H9 (cell line): Measurements from ENCODE around the gene SEBOX. TPM values are rescaled to one million over a fixed set of nuclear protein-coding genes. Genes with fewer than 3 reads are reported as not detected.
A peak's percentile ranks its signal among the peaks of the same experiment; 100 is the strongest.

Experiments used
- DNase-seq: peaks from one replicate; pipeline ENCODE4 v3.0.0-alpha.2; 2017
- H2AFZ ChIP-seq: one replicate; pipeline ENCODE4 v1.6.1; 2013; ENCODE audit warnings: mild to moderate bottlenecking, low read length, control low read depth, moderate library complexity
- H2AK5ac ChIP-seq: 2 replicates; pipeline ENCODE4 v1.6.1; 2013; ENCODE audit warnings: low read length, control low read depth, mixed read lengths; ENCODE audit not compliant: insufficient read length
- H2BK120ac ChIP-seq: one replicate; pipeline ENCODE4 v1.6.1; 2013; ENCODE audit warnings: low read depth, mild to moderate bottlenecking, low read length, control low read depth, inconsistent platforms; ENCODE audit not compliant: poor library complexity, severe bottlenecking
- H2BK12ac ChIP-seq: 2 replicates; pipeline ENCODE4 v1.6.1; 2013; ENCODE audit warnings: low read length, control low read depth, mixed read lengths, low read depth; ENCODE audit not compliant: insufficient read length
- H2BK15ac ChIP-seq: 2 replicates; pipeline ENCODE4 v1.6.1; 2013; ENCODE audit warnings: low read depth, low read length, control low read depth
- H2BK20ac ChIP-seq: one replicate; pipeline ENCODE4 v1.6.1; 2013; ENCODE audit warnings: low read depth, mild to moderate bottlenecking, low read length, control low read depth, inconsistent platforms; ENCODE audit not compliant: poor library complexity, severe bottlenecking
- H2BK5ac ChIP-seq: 2 replicates; pipeline ENCODE4 v1.6.1; 2013; ENCODE audit warnings: low read length, control low read depth, mixed read lengths; ENCODE audit not compliant: insufficient read length
- H3K14ac ChIP-seq: 2 replicates; pipeline ENCODE4 v1.6.1; 2013; ENCODE audit warnings: low read length, control low read depth; ENCODE audit not compliant: insufficient read depth
- H3K18ac ChIP-seq: 2 replicates; pipeline ENCODE4 v1.6.1; 2013; ENCODE audit warnings: low read depth, mild to moderate bottlenecking, mixed read lengths, low read length, control low read depth; ENCODE audit not compliant: insufficient read length
- H3K23ac ChIP-seq: 2 replicates; pipeline ENCODE4 v1.6.1; 2013; ENCODE audit warnings: low read length, control low read depth, mixed read lengths, low read depth; ENCODE audit not compliant: insufficient read length
- H3K23me2 ChIP-seq: 2 replicates; pipeline ENCODE4 v1.6.1; 2013; ENCODE audit warnings: low read depth, mild to moderate bottlenecking, mixed read lengths, low read length, control low read depth; ENCODE audit not compliant: insufficient read length, poor library complexity, severe bottlenecking
- H3K27ac ChIP-seq: 2 replicates; pipeline ENCODE4 v1.5.1; 2013; ENCODE audit warnings: low read length, control low read depth, mixed read lengths, low read depth; ENCODE audit not compliant: insufficient read length
- H3K27me3 ChIP-seq: 2 replicates; pipeline ENCODE4 v1.6.1; 2013; ENCODE audit warnings: low read length, control low read depth, inconsistent platforms; ENCODE audit not compliant: insufficient read depth
- H3K4ac ChIP-seq: 2 replicates; pipeline ENCODE4 v1.6.1; 2013; ENCODE audit warnings: low read depth, mild to moderate bottlenecking, control low read depth, inconsistent platforms, low read length, moderate library complexity
- H3K4me1 ChIP-seq: 2 replicates; pipeline ENCODE4 v1.6.1; 2013; ENCODE audit warnings: low read length, control low read depth, inconsistent platforms; ENCODE audit not compliant: insufficient read depth
- H3K4me2 ChIP-seq: 2 replicates; pipeline ENCODE4 v1.6.1; 2013; ENCODE audit warnings: low read length, control low read depth, mixed read lengths; ENCODE audit not compliant: insufficient read length, insufficient read depth
- H3K56ac ChIP-seq: 2 replicates; pipeline ENCODE4 v1.6.1; 2013; ENCODE audit warnings: low read depth, mild to moderate bottlenecking, mixed read lengths, low read length, control low read depth; ENCODE audit not compliant: insufficient read length
- H3K79me1 ChIP-seq: 2 replicates; pipeline ENCODE4 v1.6.1; 2013; ENCODE audit warnings: low read depth, mild to moderate bottlenecking, moderate library complexity, low read length, control low read depth, inconsistent platforms; ENCODE audit not compliant: insufficient read depth, poor library complexity, severe bottlenecking
- H3K79me2 ChIP-seq: 2 replicates; pipeline ENCODE4 v1.6.1; 2013; ENCODE audit warnings: low read length, control low read depth, inconsistent platforms; ENCODE audit not compliant: insufficient read depth
- H3K9ac ChIP-seq: 2 replicates; pipeline ENCODE4 v1.6.1; 2013; ENCODE audit warnings: low read length, control low read depth, mixed read lengths; ENCODE audit not compliant: insufficient read length; ENCODE audit errors: extremely low read depth
- H3K9me3 ChIP-seq: one replicate; pipeline ENCODE4 v1.6.1; 2013; ENCODE audit warnings: low read depth, low read length, inconsistent platforms; ENCODE audit not compliant: control insufficient read depth
- H3T11ph ChIP-seq: one replicate; pipeline ENCODE4 v1.6.1; 2013; ENCODE audit warnings: mild to moderate bottlenecking, low read length, control low read depth, inconsistent platforms
- H4K20me1 ChIP-seq: one replicate; pipeline ENCODE4 v1.6.1; 2013; ENCODE audit not compliant: control insufficient read depth, insufficient read length, insufficient read depth
- H4K5ac ChIP-seq: 2 replicates; pipeline ENCODE4 v1.6.1; 2013; ENCODE audit warnings: low read depth, mild to moderate bottlenecking, mixed read lengths, low read length, control low read depth; ENCODE audit not compliant: insufficient read length
- H4K8ac ChIP-seq: replicated peaks from 2 replicates; pipeline ENCODE4 v1.6.1; 2013; ENCODE audit warnings: low read length, control low read depth, mixed read lengths, low read depth; ENCODE audit not compliant: insufficient read length
- H4K91ac ChIP-seq: 2 replicates; pipeline ENCODE4 v1.6.1; 2013; ENCODE audit warnings: low read depth, mild to moderate bottlenecking, moderate library complexity, mixed read lengths, low read length, control low read depth; ENCODE audit not compliant: insufficient read length
- H3K27ac Mint-ChIP-seq, 3 experiments: 2 replicates in 2 of 3; 3 replicates in 1 of 3; pipeline ENCODE4 v1.8.0; 2020 to 2021; ENCODE audit warnings: mixed read lengths in 3 of 3, mild to moderate bottlenecking in 1 of 3, moderate library complexity in 1 of 3
- H3K27me3 Mint-ChIP-seq: 2 replicates; pipeline ENCODE4 v1.8.0; 2021; ENCODE audit warnings: low read depth, mild to moderate bottlenecking, moderate library complexity, mixed read lengths
- H3K36me3 Mint-ChIP-seq, 3 experiments: 2 replicates in 2 of 3; 3 replicates in 1 of 3; pipeline ENCODE4 v1.8.0; 2020 to 2021; ENCODE audit warnings: low read depth in 3 of 3, mixed read lengths in 3 of 3; ENCODE audit not compliant: insufficient read depth in 1 of 3
- H3K4me1 Mint-ChIP-seq, 2 experiments: 2 replicates each; pipeline ENCODE4 v1.8.0; 2020; ENCODE audit warnings: mixed read lengths in 2 of 2
- H3K4me3 Mint-ChIP-seq, 2 experiments: 2 replicates in 1 of 2; 3 replicates in 1 of 2; pipeline ENCODE4 v1.8.0; 2020 to 2021; ENCODE audit warnings: mild to moderate bottlenecking in 2 of 2, mixed read lengths in 2 of 2, moderate library complexity in 1 of 2
- H3K9me3 Mint-ChIP-seq, 2 experiments: 2 replicates in 1 of 2; 3 replicates in 1 of 2; pipeline ENCODE4 v1.8.0; 2020; ENCODE audit warnings: mild to moderate bottlenecking in 2 of 2, mixed read lengths in 2 of 2, moderate library complexity in 1 of 2
- WGBS: extraction: QIAGEN DNeasy Blood & Tissue Kit; methylation state at CpG from one replicate; pipeline ENCODE4 v1.1.7; 2013; ENCODE audit warnings: missing lambda C conversion rate, low lambda C conversion rate, mixed read lengths; ENCODE audit not compliant: insufficient read length; ENCODE audit errors: extremely low coverage; 5-methylcytosine and 5-hydroxymethylcytosine counted together
- total RNA-seq: library from RNA; stranded (reverse); gene quantifications from 2 replicates; pipeline ENCODE4 v1.2.1, GENCODE V29; 2021
- TF ChIP-seq, protein P1 (sequence below): fragments of 200-600 bp; sonication (generic); conservative IDR thresholded peaks from 3 replicates; pipeline ENCODE4 v1.8.0; 2021; ENCODE audit warnings: antibody characterized with exemption, mild to moderate bottlenecking

The SEBOX gene
- total RNA-seq, 1 experiment from 2014 or later = not detected

DNA sequence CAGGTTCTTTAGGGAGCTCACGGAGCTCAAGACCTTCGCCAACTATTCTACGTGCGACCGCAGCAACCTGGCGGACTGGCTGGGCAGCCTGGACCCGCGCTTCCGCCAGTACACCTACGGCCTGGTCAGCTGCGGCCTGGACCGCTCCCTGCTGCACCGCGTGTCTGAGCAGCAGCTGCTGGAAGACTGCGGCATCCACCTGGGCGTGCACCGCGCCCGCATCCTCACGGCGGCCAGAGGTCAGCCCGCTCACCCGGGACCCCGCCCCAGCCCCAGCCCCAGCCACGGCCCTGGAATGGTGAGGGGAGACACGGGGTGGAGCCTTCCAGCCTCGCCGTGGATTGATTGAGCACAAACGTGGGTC lies 20.0 kb upstream of the SEBOX start:
- Histone ChIP-seq H3K27ac (no peak overlapping the region), H3K4me1 (no peaks in the 10 kb centered on the region), H3K14ac (no peak overlapping the region; the same call in 1 of the 2 replicates), H3K27me3 (peaks cover 13% of the 10 kb centered on the region; the same call in 1 of the 2 replicates), H3K56ac (no peak overlapping the region), H3K4me2 (peak overlapping the region; percentile 44), H3K79me1 (no peaks in the 10 kb centered on the region), H3K23me2 (peaks cover 12% of the 10 kb centered on the region), H2AK5ac (no peak overlapping the region), H4K20me1 (no peaks in the 10 kb centered on the region), H4K5ac (no peak overlapping the region), H3K18ac (no peak overlapping the region), H2BK20ac (no peak overlapping the region), H3K9me3 (no peaks in the 10 kb centered on the region), H3K23ac (no peak overlapping the region), H3K79me2 (no peaks in the 10 kb centered on the region), H2BK120ac (no peak overlapping the region), H2AFZ (no peak overlapping the region), H3K4ac (no peak overlapping the region), H2BK15ac (no peak overlapping the region), H4K91ac (no peak overlapping the region), H2BK12ac (no peak overlapping the region), H2BK5ac (no peak overlapping the region), H4K8ac (no peak overlapping the region), H3K9ac (no peak overlapping the region), H3T11ph (no peak overlapping the region)
- H3K4me1 Mint-ChIP-seq = peaks cover 4 to 10% of the 10 kb centered on the region in 2 experiments; a peak in 3 of 4 replicates
- H3K27me3 Mint-ChIP-seq = peaks cover 80% of the 10 kb centered on the region
- no peak overlapping the region for H3K27ac Mint-ChIP-seq
- TF ChIP-seq, protein P1, sequence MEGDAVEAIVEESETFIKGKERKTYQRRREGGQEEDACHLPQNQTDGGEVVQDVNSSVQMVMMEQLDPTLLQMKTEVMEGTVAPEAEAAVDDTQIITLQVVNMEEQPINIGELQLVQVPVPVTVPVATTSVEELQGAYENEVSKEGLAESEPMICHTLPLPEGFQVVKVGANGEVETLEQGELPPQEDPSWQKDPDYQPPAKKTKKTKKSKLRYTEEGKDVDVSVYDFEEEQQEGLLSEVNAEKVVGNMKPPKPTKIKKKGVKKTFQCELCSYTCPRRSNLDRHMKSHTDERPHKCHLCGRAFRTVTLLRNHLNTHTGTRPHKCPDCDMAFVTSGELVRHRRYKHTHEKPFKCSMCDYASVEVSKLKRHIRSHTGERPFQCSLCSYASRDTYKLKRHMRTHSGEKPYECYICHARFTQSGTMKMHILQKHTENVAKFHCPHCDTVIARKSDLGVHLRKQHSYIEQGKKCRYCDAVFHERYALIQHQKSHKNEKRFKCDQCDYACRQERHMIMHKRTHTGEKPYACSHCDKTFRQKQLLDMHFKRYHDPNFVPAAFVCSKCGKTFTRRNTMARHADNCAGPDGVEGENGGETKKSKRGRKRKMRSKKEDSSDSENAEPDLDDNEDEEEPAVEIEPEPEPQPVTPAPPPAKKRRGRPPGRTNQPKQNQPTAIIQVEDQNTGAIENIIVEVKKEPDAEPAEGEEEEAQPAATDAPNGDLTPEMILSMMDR = no peak
- peaks cover 0 to 2% (median 0%) of the 10 kb centered on the region in 3 experiments; a peak in 2 of 7 replicates for H3K36me3 Mint-ChIP-seq
- H3K4me3 Mint-ChIP-seq = peak overlapping the region; percentile 64 to 83
- DNase-seq = peak; percentile 62
- no CpG with 5 or more reads among the region's 29 CpGs for WGBS
- H3K9me3 Mint-ChIP-seq = no peaks in the 10 kb centered on the region; a peak in 1 of 5 replicates
